D721Med (cell line): ENCODE data around the gene SCAF8.

Experiments used
- DNase-seq: peaks from one replicate; pipeline ENCODE4 v3.0.0; 2011; ENCODE audit warnings: low spot score; ENCODE audit not compliant: insufficient read length
- FAIRE-seq: peaks from 2 replicates; lab custom pipeline; 2011; peaks lifted over from hg19 to GRCh38; lab: Jason Lieb, UNC
- CTCF ChIP-seq: IDR thresholded peaks from 2 replicates; pipeline ENCODE4 v1.5.1; 2012; ENCODE audit warnings: mild to moderate bottlenecking, control low read depth; ENCODE audit not compliant: insufficient read depth; ENCODE audit errors: missing control alignments

SCAF8 gene

DNA sequence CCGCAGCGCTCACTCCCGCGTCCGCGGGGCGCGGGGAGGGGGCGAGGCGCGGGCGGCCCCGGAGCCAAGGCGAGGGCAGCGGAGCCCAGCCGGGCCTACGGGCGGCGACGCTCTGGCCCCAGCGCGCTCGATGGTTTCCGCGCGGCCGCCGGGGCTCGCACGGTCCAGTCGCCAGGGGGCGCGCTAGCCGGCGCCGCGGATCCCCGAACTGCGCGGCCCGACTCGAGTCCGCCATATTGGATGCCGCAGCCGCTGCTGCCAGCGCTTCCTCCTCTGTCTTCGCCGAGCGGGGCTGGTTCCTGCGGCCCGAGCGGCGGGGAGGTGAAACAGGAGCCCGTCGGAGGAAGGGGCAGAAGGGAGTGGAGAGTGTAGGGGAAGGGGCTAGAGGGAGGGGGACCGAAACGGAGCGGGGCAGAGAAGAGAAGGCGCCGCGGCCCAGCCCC is at the start of gene SCAF8:
Gene SCAF8, plus strand, starts transcription at position 234 of the 443 bp plus-strand sequence. CDS start 485 bp downstream, outside the sequence.
- FAIRE-seq: no peak
- peak; percentile 50 for DNase-seq
- peak; percentile 66 for TF ChIP-seq CTCF

DNA sequence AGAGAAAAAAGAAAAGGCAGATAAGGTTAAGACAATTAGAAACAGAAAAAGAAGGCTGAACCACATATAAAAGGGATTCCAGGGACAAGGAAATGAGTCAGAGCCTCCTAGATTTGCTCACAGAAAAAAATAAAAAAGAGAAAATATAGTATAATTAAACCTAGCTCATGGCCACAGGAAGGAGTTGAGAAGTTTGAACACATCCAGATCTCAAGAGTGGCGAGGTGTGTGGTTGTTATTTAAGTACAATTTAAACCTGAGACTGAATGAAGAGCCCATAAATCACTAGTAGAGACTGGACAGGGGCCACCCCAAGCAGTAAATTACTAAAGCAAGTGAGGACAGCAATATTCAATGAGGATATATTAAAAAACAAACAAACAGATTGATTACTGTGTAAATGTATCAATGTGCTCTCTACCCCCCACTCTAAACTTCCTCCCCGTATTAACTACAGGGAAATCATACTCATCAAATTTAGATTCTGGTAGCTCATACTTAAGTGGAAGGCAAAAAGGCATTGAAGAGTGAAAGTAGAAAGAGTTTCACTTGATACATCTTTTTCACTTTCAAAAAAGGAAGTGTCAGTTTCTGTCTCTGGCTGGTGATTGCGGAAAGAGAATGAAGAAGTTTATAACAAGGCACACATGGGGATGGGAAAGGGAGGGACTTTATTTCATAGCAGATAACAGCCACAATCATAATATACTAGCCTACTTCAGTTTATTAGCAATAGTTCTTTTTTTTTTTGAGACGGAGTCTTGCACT is 49.3 kb upstream of the SCAF8 start:
- FAIRE-seq (no peak), DNase-seq (no peak)
- no peak for TF ChIP-seq CTCF

- no peak for DNase-seq
- no peak for TF ChIP-seq CTCF
- FAIRE-seq: peak; percentile 32
Observed at GRCh38 chr6:154686162-154686561, 47.1 kb upstream of the SCAF8 start.

DNA sequence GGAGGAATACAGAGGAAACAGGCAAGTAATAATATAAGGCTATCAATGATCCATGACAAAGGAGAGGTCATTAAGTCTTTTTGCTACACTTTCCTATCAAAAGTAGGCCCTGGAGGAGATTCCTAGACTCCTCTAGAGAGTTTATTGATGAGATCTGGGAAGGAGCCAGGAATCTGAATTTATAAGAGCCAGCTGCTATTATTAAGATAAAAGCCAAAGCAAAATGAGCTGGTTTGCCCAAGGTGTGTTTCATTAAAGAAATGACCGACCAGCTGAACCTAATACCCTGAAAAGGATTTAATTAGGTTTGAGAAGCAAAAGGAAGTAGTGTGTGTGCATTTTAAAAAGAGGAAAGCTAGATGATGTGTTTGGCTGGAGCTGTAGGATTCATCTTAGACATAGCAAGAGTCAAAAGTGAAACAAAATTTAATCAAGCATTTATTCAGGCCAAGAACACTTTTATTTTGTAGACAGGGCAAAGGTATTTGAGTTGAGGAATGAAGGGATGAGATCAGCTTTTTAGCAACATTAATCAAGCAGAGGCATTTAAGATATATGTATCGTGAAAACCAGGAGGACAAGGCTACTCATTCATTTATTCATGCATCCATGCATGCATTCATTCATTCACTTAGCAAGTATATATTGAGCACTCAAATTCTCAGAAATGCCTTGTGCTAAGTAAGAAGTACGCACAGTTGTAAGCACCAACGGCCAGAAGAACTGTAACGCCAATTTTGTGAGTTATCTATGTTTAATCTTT is 43.5 kb upstream of the SCAF8 start:
- peak; percentile 60 for FAIRE-seq
- TF ChIP-seq CTCF: no peak
- no peak for DNase-seq

DNA sequence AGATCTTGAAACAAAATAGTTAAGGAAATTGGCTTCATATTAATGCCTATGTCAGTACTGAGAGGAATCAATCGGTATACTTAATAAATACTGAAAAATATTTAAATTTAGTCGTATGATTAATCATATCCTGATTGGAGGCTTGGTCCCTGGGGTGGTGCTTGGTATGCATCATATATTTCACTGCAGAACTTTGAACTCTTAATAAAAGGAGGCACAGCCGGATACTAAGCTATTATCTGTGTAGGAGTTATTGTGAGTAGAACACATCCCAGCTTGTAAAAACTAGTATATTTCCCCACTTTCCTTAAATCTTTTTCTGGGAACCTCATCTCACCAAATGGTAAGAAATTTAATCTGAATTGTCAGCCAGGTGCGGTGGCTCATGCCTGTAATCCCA is 42.4 kb upstream of the SCAF8 start:
- FAIRE-seq (no peak), DNase-seq (no peak)
- no peak for TF ChIP-seq CTCF

DNA sequence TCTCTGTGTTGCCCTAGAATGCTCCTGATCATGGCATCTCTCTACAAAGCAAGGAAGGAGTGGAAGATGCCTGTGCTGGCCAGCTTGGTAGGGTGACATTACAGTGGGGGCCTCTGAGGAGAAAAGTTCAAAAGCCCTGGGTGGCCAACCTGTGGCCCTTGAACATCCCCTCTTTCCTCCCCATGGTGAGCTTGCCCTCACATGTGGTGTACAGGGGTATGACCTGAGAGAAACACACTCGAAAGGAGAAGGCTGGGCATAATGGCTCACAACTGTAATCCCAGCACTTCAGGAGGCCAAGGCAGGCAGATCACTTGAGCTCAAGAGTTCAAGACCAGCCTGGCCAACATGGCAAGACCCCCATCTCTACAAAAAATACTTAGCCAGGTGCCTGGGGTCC is 36.6 kb upstream of the SCAF8 start:
- no peak for DNase-seq
- no peak for FAIRE-seq
- no peak for TF ChIP-seq CTCF
